GM10266 (cell line): Measurements from ENCODE around the gene SYT12.

ENCODE experiments used
- DNase-seq: peaks from one replicate; pipeline ENCODE4 v3.0.0; 2012; ENCODE audit errors: extremely low spot score
- TF ChIP-seq, protein P1 (sequence below): IDR thresholded peaks from 2 replicates; pipeline ENCODE4 v1.5.1; 2012; ENCODE audit warnings: mild to moderate bottlenecking, low read depth; ENCODE audit not compliant: control insufficient read depth, insufficient read depth; ENCODE audit errors: missing control alignments

Gene SYT12

DNA sequence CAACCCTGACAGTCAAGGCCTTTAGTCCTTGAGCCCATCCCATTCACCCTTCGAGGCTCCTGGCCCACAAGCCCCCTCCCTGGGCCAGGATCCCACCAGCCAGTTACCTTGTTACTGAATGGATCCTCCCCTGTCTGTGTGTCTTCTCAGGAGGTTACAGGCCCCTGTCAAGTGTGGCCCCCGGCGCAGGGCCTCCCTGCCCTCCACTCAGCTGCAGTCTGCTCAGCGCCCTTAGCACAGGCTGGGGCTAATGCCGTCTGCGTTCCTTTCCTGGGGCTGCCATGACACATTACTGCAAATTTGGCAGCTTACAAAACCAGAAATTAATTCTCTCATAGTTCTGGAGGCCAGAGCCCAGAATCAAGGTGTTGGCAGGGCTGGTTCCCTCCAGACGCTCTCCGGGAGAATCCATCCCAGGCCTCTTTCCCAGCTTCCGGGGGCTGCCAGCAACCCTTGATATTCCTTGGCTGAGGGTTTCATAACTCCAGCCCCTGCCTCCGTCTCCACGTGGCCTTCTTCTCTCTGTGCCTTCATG, 9.4 kb upstream of the SYT12 start:
- DNase-seq, result no peak
- TF ChIP-seq, protein P1, sequence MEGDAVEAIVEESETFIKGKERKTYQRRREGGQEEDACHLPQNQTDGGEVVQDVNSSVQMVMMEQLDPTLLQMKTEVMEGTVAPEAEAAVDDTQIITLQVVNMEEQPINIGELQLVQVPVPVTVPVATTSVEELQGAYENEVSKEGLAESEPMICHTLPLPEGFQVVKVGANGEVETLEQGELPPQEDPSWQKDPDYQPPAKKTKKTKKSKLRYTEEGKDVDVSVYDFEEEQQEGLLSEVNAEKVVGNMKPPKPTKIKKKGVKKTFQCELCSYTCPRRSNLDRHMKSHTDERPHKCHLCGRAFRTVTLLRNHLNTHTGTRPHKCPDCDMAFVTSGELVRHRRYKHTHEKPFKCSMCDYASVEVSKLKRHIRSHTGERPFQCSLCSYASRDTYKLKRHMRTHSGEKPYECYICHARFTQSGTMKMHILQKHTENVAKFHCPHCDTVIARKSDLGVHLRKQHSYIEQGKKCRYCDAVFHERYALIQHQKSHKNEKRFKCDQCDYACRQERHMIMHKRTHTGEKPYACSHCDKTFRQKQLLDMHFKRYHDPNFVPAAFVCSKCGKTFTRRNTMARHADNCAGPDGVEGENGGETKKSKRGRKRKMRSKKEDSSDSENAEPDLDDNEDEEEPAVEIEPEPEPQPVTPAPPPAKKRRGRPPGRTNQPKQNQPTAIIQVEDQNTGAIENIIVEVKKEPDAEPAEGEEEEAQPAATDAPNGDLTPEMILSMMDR, result no peak

DNA sequence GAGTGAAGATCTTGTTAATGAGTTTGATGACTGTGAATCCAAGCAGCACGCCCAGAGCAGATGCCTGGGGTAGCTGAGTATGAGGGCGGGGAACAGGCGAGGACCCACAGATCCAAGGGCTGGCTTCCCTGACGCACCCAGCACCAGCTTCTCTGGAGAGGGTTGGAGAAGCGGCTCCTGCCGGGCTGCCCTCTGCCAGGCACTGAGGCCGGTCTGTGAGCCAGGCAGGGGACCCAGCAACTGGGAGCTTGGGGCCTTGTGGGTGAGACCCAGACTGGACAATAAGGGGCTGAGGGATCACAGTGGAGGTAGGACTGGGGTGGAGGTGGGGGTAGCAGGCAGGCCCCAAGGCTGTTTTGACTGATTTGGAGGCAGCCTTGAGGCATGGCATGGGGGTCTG, 8.6 kb upstream of the SYT12 start:
- no peak for DNase-seq
- TF ChIP-seq, protein P1, result no peak

DNA sequence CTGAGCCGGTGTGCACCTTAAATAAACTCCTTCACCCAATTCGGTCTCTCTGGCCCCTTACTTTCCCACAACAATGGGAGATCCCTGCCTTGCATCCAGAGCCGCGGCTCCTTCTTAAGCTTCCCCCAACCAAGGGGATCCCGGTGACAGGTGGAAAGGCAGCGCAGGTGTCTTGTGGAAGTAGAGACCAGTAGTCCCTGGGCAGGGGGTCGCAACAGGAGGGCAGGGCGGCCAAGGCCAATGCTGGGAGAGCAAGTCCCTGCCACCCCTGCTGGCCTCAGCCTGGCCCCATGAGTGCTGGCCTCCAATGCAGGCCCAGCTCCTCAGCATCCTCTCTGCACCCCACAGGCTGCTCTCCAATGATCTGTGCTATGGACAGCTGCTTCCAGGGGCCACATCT, 7.9 kb upstream of the SYT12 start:
- TF ChIP-seq, protein P1, result no peak
- no peak for DNase-seq

DNA sequence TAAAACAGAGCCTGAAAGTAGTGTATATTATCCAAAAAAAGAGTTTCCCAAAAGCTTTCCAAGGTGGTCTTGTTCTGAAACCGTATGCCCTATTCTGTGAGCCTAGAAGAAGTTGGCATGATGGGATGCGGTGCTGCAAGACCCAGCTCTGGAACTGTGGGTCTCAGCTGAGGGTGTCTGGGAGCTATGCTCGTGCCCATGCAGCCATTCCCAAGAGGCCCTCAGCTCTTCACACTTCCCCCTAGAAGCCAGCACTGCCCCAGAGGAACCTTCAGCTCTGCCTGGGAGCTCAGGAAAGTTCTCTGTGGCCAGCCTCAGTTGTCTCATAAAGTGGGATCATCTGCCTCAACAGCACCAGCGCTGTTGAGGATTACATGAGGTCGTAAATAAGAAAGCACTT, 6.4 kb upstream of the SYT12 start:
- TF ChIP-seq, protein P1, result no peak
- DNase-seq, result no peak

DNA sequence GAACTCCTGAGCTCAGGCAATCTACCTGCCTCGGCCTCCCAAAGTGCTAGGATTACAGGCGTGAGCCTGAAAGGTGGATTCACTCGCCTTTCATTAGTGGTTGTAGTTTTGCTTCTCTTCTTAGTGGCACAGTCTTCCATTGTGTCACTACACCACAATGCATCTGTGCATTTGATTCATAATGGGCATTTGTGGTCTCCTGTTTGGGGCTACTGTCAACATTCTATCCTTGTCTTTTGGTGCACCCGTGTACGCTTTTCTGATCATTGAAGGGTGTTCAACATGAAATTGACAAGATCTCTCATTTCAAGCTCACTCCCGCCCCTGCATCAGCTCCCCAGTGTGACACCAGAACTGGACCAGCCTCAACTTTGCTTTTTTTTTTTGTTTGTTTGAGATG, 2.0 kb upstream of the SYT12 start:
- DNase-seq, result no peak
- TF ChIP-seq, protein P1, result no peak

DNA sequence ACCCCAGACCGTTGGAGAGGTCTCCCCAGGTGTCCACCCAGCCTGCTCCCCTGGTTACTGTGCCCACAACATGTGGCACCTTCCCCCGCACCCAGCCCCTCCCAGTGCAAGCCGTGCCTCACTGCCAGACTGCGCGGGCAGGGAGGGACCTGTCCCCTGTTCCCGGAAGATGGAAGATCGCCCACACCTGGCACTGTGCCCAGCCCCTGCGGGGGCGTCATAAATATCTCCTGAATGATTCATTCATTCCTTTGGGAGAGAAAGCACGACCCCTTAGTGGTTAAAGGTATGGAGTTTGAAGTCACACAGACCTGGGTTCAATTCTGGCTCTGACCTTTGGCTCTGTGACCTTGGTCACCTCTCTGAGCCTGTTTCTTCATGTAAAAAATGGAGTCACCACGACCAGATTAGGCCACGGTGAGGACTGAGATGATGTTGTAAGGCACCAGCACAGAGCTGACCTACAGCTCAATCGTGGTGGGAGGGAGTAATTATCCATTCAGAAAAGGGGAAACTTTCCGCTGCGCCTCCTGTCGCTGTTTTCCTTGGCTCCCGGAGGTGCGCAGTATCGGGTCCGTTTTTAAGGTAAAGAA, 497 bp upstream of the SYT12 start:
- TF ChIP-seq, protein P1, result no peak
- DNase-seq, result no peak

DNA sequence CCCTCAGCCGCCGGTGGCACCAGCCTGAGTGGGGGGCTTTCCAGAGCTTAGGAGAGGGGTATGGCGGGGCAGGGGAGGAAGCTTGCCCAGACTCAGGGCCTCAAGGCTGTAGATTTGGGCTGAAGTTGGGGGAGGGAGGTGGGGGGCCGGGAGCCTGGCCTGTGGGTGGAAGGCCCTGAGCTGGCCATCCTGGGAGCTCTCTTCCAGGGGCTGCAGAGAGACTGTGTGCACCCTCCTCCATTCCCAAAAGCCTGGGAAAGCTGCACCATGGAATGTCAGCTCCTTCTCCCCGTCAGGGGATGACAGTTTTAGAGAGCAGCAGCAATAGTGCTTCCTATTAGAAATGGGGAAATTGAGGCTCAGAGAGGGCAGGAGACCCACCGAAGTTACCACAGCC, 1.0 kb downstream of the SYT12 start:
- no peak for DNase-seq
- TF ChIP-seq, protein P1, result no peak
